Liver (tissue), 9 donors: ENCODE measurements around the gene TAPT1. TPM values are rescaled to one million over a fixed set of nuclear protein-coding genes. Genes with fewer than 3 reads are reported as not detected.
A peak's percentile ranks its signal among the peaks of the same experiment; 100 is the strongest.

Experiments used
- DNase-seq: peaks from one replicate; pipeline ENCODE4 v3.0.0-alpha.2; 2017; ENCODE audit warnings: low spot score
- H3K27ac ChIP-seq, 2 donors: one replicate each; pipeline ENCODE4 v1.7.0; 2013; ENCODE audit warnings: inconsistent platforms in 2 of 2, low read length in 2 of 2, control low read depth in 1 of 2, low read depth in 1 of 2, mild to moderate bottlenecking in 1 of 2
- H3K27me3 ChIP-seq, 4 donors: one replicate each; pipeline versions ENCODE4 v1.6.1 to v1.7.0; 2013; ENCODE audit warnings: low read length in 3 of 4, inconsistent platforms in 1 of 4, mild to moderate bottlenecking in 1 of 4, moderate library complexity in 1 of 4; ENCODE audit not compliant: control insufficient read depth in 4 of 4, insufficient read depth in 4 of 4
- H3K36me3 ChIP-seq, 4 donors: one replicate each; pipeline versions ENCODE4 v1.6.1 to v1.7.0; 2013; ENCODE audit warnings: low read length in 3 of 4, mild to moderate bottlenecking in 3 of 4, low read depth in 1 of 4, moderate library complexity in 1 of 4; ENCODE audit not compliant: control insufficient read depth in 4 of 4, insufficient read depth in 3 of 4
- H3K4me1 ChIP-seq, 4 donors: one replicate each; pipeline versions ENCODE4 v1.6.1 to v1.7.0; 2013; ENCODE audit warnings: low read length in 3 of 4, mild to moderate bottlenecking in 3 of 4, moderate library complexity in 1 of 4; ENCODE audit not compliant: control insufficient read depth in 4 of 4, insufficient read depth in 4 of 4
- H3K4me3 ChIP-seq, 3 donors: one replicate each; pipeline versions ENCODE4 v1.6.1 to v1.7.0; 2013; ENCODE audit warnings: low read length in 3 of 3, control low read depth in 1 of 3, low read depth in 1 of 3, mild to moderate bottlenecking in 1 of 3
- H3K9ac ChIP-seq, 2 donors: one replicate each; pipeline ENCODE4 v1.7.0; 2013; ENCODE audit warnings: low read length in 2 of 2, mild to moderate bottlenecking in 2 of 2, moderate library complexity in 2 of 2, control low read depth in 1 of 2, low read depth in 1 of 2
- H3K9me3 ChIP-seq, 4 donors: one replicate each; pipeline versions ENCODE4 v1.6.1 to v1.7.0; 2013; ENCODE audit warnings: low read length in 3 of 4; ENCODE audit not compliant: control insufficient read depth in 4 of 4
- ATF3 ChIP-seq: IDR thresholded peaks from 2 replicates; pipeline ENCODE4 v1.6.1; 2016; ENCODE audit warnings: antibody characterized with exemption
- CTCF ChIP-seq: fragments of 150-350 bp; IDR thresholded peaks from 2 replicates; pipeline ENCODE4 v1.5.1; 2017; ENCODE audit warnings: improper control_type of control experiment, low read depth, low read length; ENCODE audit not compliant: missing input control
- EGR1 ChIP-seq, 2 donors: IDR thresholded peaks; 2 replicates each; pipeline ENCODE4 v1.6.1; 2016 to 2018; ENCODE audit warnings: antibody characterized with exemption in 2 of 2, low read depth in 2 of 2
- FOXA1 ChIP-seq: IDR thresholded peaks from 2 replicates; pipeline ENCODE4 v1.6.1; 2016; ENCODE audit warnings: antibody characterized with exemption
- FOXA2 ChIP-seq: IDR thresholded peaks from 2 replicates; pipeline ENCODE4 v1.6.1; 2016; ENCODE audit warnings: antibody characterized with exemption
- GABPA ChIP-seq, 2 donors: IDR thresholded peaks in 1 of 2; conservative IDR thresholded peaks in 1 of 2; 2 replicates each; pipeline ENCODE4 v1.6.1; 2016; ENCODE audit warnings: antibody characterized with exemption in 2 of 2, mild to moderate bottlenecking in 1 of 2, moderate library complexity in 1 of 2
- HNF4A ChIP-seq, 2 donors: conservative IDR thresholded peaks; 2 replicates each; pipeline ENCODE4 v1.6.1; 2016; ENCODE audit warnings: antibody characterized with exemption in 2 of 2, mild to moderate bottlenecking in 2 of 2
- HNF4G ChIP-seq: IDR thresholded peaks from 2 replicates; pipeline ENCODE4 v1.6.1; 2016; ENCODE audit warnings: antibody characterized with exemption
- JUND ChIP-seq, 2 donors: IDR thresholded peaks; 2 replicates each; pipeline ENCODE4 v1.6.1; 2016; ENCODE audit warnings: antibody characterized with exemption in 2 of 2
- MAX ChIP-seq: IDR thresholded peaks from 2 replicates; pipeline ENCODE4 v1.6.1; 2016; ENCODE audit warnings: antibody characterized with exemption
- NR2F2 ChIP-seq: IDR thresholded peaks from 2 replicates; pipeline ENCODE4 v1.6.1; 2016; ENCODE audit warnings: antibody characterized with exemption
- RAD21 ChIP-seq, 2 donors: IDR thresholded peaks; 2 replicates each; pipeline ENCODE4 v1.6.1; 2016; ENCODE audit warnings: antibody characterized with exemption in 2 of 2, mild to moderate bottlenecking in 2 of 2
- REST ChIP-seq: IDR thresholded peaks from 2 replicates; pipeline ENCODE4 v1.6.1; 2016; ENCODE audit warnings: antibody characterized with exemption, mild to moderate bottlenecking
- RXRA ChIP-seq, 2 donors: IDR thresholded peaks; 2 replicates each; pipeline ENCODE4 v1.6.1; 2017 to 2018; ENCODE audit warnings: antibody characterized with exemption in 2 of 2, mild to moderate bottlenecking in 1 of 2
- SP1 ChIP-seq: IDR thresholded peaks from 2 replicates; pipeline ENCODE4 v1.6.1; 2018; ENCODE audit warnings: antibody characterized with exemption, mild to moderate bottlenecking
- TAF1 ChIP-seq: conservative IDR thresholded peaks from 2 replicates; pipeline ENCODE4 v1.6.1; 2016; ENCODE audit warnings: antibody characterized with exemption, mild to moderate bottlenecking
- YY1 ChIP-seq: IDR thresholded peaks from 2 replicates; pipeline ENCODE4 v1.6.1; 2016; ENCODE audit warnings: antibody characterized with exemption, mild to moderate bottlenecking
- ZBTB33 ChIP-seq: IDR thresholded peaks from 2 replicates; pipeline ENCODE4 v1.6.1; 2016; ENCODE audit warnings: antibody characterized with exemption
- WGBS: extraction: QIAGEN DNeasy Blood & Tissue Kit; methylation state at CpG from one replicate; pipeline ENCODE4 v1.1.7; 2013; 5-methylcytosine and 5-hydroxymethylcytosine counted together
- polyA plus RNA-seq, 2 donors: library from polyadenylated mRNA; stranded (reverse) in 1 of 2; unstranded in 1 of 2; fragments of 200-250 nt in 1 of 2; fragments of >200 nt in 1 of 2; fragmentation: Nextera tagmentation in 1 of 2; extraction: Ambion mirVana in 1 of 2; gene quantifications; one replicate each; pipeline versions ENCODE4 v1.2.1 to v1.2.3, GENCODE V29; 2013 to 2015
- total RNA-seq, 2 donors: library from RNA; depleted of rRNA; stranded (reverse); fragments of >200 nt; gene quantifications; one replicate each; pipeline ENCODE4 v1.2.3, GENCODE V29; 2014
- donor health status: healthy.
- donor health status: healthy.
- donor health status: healthy.
- donor health status: healthy.
- donor health status: healthy.

Gene TAPT1
- total and polyA plus RNA-seq, 4 donors: 12.2 to 53.7 (median 22.1) TPM

GRCh38 chr4:16250661-16251365 is 24.5 kb upstream of the TAPT1 start:
- no peak for TF ChIP-seq MAX
- TF ChIP-seq FOXA2: peak; percentile 38
- peak; percentile 65 to 70 for TF ChIP-seq RXRA (IDR thresholded peaks at IDR 0.05)
- TF ChIP-seq FOXA1: peak; percentile 23
- TF ChIP-seq TAF1: no peak
- peak; percentile 37 for TF ChIP-seq SP1
- peak; percentile 27 for TF ChIP-seq NR2F2
- TF ChIP-seq CTCF: no peak
- peak; percentile 75 to 79 for TF ChIP-seq HNF4A (conservative IDR thresholded peaks at IDR 0.05)
- no peak for TF ChIP-seq EGR1 (IDR thresholded peaks at IDR 0.05; ENCODE audit: low read depth in 2 of 2)
- TF ChIP-seq YY1: peak; percentile 20
- TF ChIP-seq ATF3: no peak
- TF ChIP-seq HNF4G: peak; percentile 55
- TF ChIP-seq GABPA (IDR thresholded peaks at IDR 0.05 in 1 of 2, conservative IDR thresholded peaks at IDR 0.05 in 1 of 2): no peak
- peak; percentile 12 to 27 for TF ChIP-seq RAD21 (IDR thresholded peaks at IDR 0.05)
- no peak for TF ChIP-seq REST
- peak in 1 of 2 donors; percentile 67 for TF ChIP-seq JUND (IDR thresholded peaks at IDR 0.05)
- TF ChIP-seq ZBTB33: peak; percentile 18
- H3K27ac ChIP-seq: peak overlapping the region in 1 of 2 donors; percentile 67
- H3K36me3 ChIP-seq: peaks cover 0 to 9% (median 3%) of the 10 kb centered on the region in 4 donors
- no peak for DNase-seq
- H3K9ac ChIP-seq: no peak overlapping the region
- H3K4me1 ChIP-seq: peaks cover 1 to 11% (median 6%) of the 10 kb centered on the region in 4 donors
- H3K4me3 ChIP-seq: no peak overlapping the region
- H3K9me3 ChIP-seq: no peaks in the 10 kb centered on the region
- WGBS: 72% methylated on average over 6 of the region's 6 CpGs
- no peaks in the 10 kb centered on the region for H3K27me3 ChIP-seq
